PFSK-1 (cell line): ENCODE measurements around the gene PARVB.

ENCODE experiments used
- POLR2AphosphoS5 ChIP-seq: IDR thresholded peaks from 2 replicates; pipeline ENCODE4 v1.6.1; 2012; ENCODE audit warnings: low read depth, mild to moderate bottlenecking, control low read depth, low read length, moderate library complexity
- SIN3A ChIP-seq: IDR thresholded peaks from 2 replicates; pipeline ENCODE4 v1.6.1; 2012; ENCODE audit warnings: mild to moderate bottlenecking, low read length, moderate library complexity, borderline replicate concordance; ENCODE audit not compliant: insufficient read depth

GRCh38 chr22:43990044-43990443 is 34.1 kb upstream of the PARVB start:
- TF ChIP-seq SIN3A (no peak), POLR2AphosphoS5 (no peak)
